Caco-2 (cell line): ENCODE results near the gene STEAP2. TPM values are rescaled to one million over a fixed set of nuclear protein-coding genes. Genes with fewer than 3 reads are reported as not detected.

Experiments
- BruUV-seq: library from RNA; stranded (reverse); fragments of 400-500 nt; replicated peaks from 2 replicates; lab custom pipeline; 2021; lab: Mats Ljungman, UMichigan
- CTCF ChIA-PET: fragments of 300-600 bp; sonication (Branson Sonifier 250); formaldehyde crosslinking; loops from one replicate; lab custom pipeline; 2022; ENCODE audit warnings: antibody characterized with exemption; lab: Charles Lee
- POLR2A ChIA-PET: fragments of 300-600 bp; sonication (Branson Sonifier 250); formaldehyde crosslinking; loops from one replicate; lab custom pipeline; 2022; ENCODE audit warnings: antibody characterized with exemption; lab: Charles Lee
- DNase-seq, 2 experiments: peaks; one replicate each; pipeline versions ENCODE4 v3.0.0 to v3.0.0-alpha.2; 2020 to 2022
- H3K27me3 ChIP-seq: replicated peaks from 2 replicates; pipeline ENCODE4 v1.6.0; 2011; ENCODE audit warnings: low read length; ENCODE audit not compliant: control insufficient read depth, insufficient read depth
- H3K36me3 ChIP-seq: 2 replicates; pipeline ENCODE4 v1.5.1; 2011; ENCODE audit warnings: low read length; ENCODE audit not compliant: control insufficient read depth, insufficient read depth
- H3K4me1 ChIP-seq: fragments of 250-450 bp; sonication (Bioruptor Pico); 2 replicates; pipeline ENCODE4 v1.5.1; 2020; ENCODE audit warnings: mild to moderate bottlenecking
- H3K4me3 ChIP-seq: 2 replicates; pipeline ENCODE4 v1.5.1; 2011; ENCODE audit warnings: low read depth, mild to moderate bottlenecking, control low read depth, low read length
- H3K9me3 ChIP-seq: fragments of 250-450 bp; sonication (Bioruptor Pico); 2 replicates; pipeline ENCODE4 v1.5.1; 2020; ENCODE audit warnings: mild to moderate bottlenecking, moderate library complexity
- H3K27ac Mint-ChIP-seq: one replicate; pipeline ENCODE4 v1.8.0; 2022; ENCODE audit warnings: mixed read lengths; ENCODE audit not compliant: unreplicated experiment
- H3K27me3 Mint-ChIP-seq: one replicate; pipeline ENCODE4 v1.8.0; 2022; ENCODE audit warnings: mixed read lengths; ENCODE audit not compliant: insufficient read depth, unreplicated experiment
- H3K36me3 Mint-ChIP-seq: one replicate; pipeline ENCODE4 v1.8.0; 2022; ENCODE audit warnings: mild to moderate bottlenecking, mixed read lengths; ENCODE audit not compliant: insufficient read depth, unreplicated experiment
- H3K4me1 Mint-ChIP-seq: one replicate; pipeline ENCODE4 v1.8.0; 2022; ENCODE audit warnings: low read depth, mixed read lengths; ENCODE audit not compliant: unreplicated experiment
- H3K4me3 Mint-ChIP-seq: one replicate; pipeline ENCODE4 v1.8.0; 2022; ENCODE audit warnings: mild to moderate bottlenecking, moderate library complexity, mixed read lengths; ENCODE audit not compliant: unreplicated experiment
- H3K9me3 Mint-ChIP-seq: one replicate; pipeline ENCODE4 v1.8.0; 2022; ENCODE audit warnings: mixed read lengths; ENCODE audit not compliant: unreplicated experiment
- intact Hi-C: fragments of 100-400 bp; cut with micrococcal nuclease; formaldehyde crosslinking; loops from one replicate; pipeline ENCODE4 v1.10.0; 2022; ENCODE audit not compliant: unreplicated experiment
- total RNA-seq: library from RNA; stranded (reverse); gene quantifications from 2 replicates; pipeline ENCODE4 v1.2.3, GENCODE V29; 2022
- TF ChIP-seq, protein P1 (sequence below), 2 experiments: fragments of 200-600 bp in 1 of 2; IDR thresholded peaks; 1 replicate in 1 of 2; 2 replicates in 1 of 2; pipeline versions ENCODE4 v1.5.1 to v1.8.0; 2011 to 2022; ENCODE audit warnings: antibody characterized with exemption in 1 of 2, control low read depth in 1 of 2, inconsistent platforms in 1 of 2, low read depth in 1 of 2, low read length in 1 of 2, mild to moderate bottlenecking in 1 of 2, moderate library complexity in 1 of 2; ENCODE audit not compliant: insufficient read depth in 1 of 2, severe bottlenecking in 1 of 2, unreplicated experiment in 1 of 2

STEAP2 gene
- total RNA-seq, 1 experiment from 2014 or later: 13.5 TPM

DNA sequence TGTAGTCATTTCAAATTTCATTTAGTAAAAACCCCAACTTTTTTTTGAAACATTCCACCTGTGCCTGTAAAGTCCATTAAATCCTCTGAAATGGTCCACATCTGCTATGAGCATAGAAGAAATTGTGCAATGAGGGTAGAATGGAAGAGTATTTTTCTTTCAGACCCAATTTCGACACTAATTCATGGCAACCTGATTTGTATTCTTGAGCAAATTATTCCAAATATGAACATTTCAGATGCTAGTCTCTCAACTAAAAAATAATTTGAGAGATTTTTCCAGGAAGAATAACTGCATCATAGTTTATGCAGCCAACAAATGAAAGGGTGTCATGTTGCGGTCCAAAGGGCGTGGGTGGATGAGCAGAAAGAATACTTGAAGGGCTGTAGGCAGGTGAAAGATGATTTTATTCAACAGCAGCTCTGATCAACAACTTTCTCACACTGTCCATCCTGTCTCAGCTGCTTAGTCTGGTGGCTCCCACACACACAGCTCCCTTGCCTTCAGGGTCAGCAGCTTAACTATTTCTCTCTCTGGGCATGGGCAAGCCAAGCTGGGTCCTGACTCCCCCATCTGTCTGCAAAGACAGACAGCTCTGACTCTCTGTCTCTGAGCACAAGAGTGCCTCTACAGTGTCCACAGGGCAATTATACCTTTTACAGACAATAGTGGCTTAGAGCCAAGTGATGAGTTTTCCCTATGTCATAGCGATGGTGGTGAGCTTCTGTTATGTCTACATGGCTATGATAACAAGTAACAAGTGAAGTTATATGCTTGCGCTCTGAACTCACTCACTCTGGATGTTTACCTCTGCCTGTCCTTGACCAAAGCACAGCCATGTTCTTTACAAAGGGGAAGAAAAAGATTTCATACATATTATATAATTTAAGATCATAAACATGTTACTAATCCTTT lies 11.5 kb downstream of the STEAP2 start:
- Histone ChIP-seq H3K9me3 (0 out of 2 replicates have a peak, but pooled peaks cover 2% of the 10 kb centered on the region), H3K36me3 (no peaks in the 10 kb centered on the region), H3K4me3 (no peak overlapping the region), H3K27me3 (no peaks in the 10 kb centered on the region), H3K4me1 (peaks cover 7% of the 10 kb centered on the region; the same call in 1 of the 2 replicates)
- H3K9me3 Mint-ChIP-seq: no peaks in the 10 kb centered on the region
- ChIA-PET POLR2A (no interaction called here), CTCF (interaction anchor here (0.5 kb wide), 1 partner anchor 94 kb away, joined by 5 read pairs; no protein-coding TSS in a partner anchor)
- H3K27ac Mint-ChIP-seq: no peak overlapping the region
- BruUV-seq: no TSS peak
- no peaks in the 10 kb centered on the region for H3K4me1 Mint-ChIP-seq
- no peak overlapping the region for H3K4me3 Mint-ChIP-seq
- intact Hi-C loops: no loop called here
- H3K27me3 Mint-ChIP-seq: no peaks in the 10 kb centered on the region
- H3K36me3 Mint-ChIP-seq: no peaks in the 10 kb centered on the region
- DNase-seq: no peak
- TF ChIP-seq, protein P1, sequence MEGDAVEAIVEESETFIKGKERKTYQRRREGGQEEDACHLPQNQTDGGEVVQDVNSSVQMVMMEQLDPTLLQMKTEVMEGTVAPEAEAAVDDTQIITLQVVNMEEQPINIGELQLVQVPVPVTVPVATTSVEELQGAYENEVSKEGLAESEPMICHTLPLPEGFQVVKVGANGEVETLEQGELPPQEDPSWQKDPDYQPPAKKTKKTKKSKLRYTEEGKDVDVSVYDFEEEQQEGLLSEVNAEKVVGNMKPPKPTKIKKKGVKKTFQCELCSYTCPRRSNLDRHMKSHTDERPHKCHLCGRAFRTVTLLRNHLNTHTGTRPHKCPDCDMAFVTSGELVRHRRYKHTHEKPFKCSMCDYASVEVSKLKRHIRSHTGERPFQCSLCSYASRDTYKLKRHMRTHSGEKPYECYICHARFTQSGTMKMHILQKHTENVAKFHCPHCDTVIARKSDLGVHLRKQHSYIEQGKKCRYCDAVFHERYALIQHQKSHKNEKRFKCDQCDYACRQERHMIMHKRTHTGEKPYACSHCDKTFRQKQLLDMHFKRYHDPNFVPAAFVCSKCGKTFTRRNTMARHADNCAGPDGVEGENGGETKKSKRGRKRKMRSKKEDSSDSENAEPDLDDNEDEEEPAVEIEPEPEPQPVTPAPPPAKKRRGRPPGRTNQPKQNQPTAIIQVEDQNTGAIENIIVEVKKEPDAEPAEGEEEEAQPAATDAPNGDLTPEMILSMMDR (IDR thresholded peaks at IDR 0.05; ENCODE audit: insufficient read depth in 1 of 2, low read depth in 1 of 2, low read length in 1 of 2, severe bottlenecking in 1 of 2, unreplicated experiment in 1 of 2): no peak

DNA sequence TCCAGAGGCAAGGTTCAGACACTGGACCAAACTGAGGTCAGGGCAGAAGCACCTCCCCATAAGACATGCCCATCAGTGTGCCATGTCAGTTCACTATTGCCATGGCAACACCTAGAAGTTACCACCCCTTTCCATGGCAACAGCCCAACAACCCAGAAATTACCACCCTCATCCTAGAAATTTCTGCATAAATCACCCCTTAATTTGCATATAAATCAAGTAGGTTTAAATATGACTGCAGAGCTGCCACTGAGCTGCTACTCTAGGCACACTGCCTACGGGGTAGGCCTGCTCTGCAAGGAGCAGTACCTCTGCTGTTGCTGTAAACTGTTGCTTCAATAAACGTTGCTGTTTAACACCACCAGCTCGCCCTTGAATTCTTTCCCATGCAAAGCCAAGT lies 12.7 kb downstream of the STEAP2 start:
- CTCF ChIA-PET: no interaction called here
- intact Hi-C loops: no loop called here
- H3K9me3 Mint-ChIP-seq: no peaks in the 10 kb centered on the region
- no peaks in the 10 kb centered on the region for H3K36me3 ChIP-seq
- H3K4me3 Mint-ChIP-seq: no peak overlapping the region
- H3K4me1 ChIP-seq: peaks cover 7% of the 10 kb centered on the region; the same call in 1 of the 2 replicates
- peaks cover under 1% of the 10 kb centered on the region for H3K4me1 Mint-ChIP-seq
- BruUV-seq: no TSS peak
- H3K9me3 ChIP-seq: 0 out of 2 replicates have a peak, but pooled peaks cover 2% of the 10 kb centered on the region
- TF ChIP-seq, protein P1 (IDR thresholded peaks at IDR 0.05; ENCODE audit: insufficient read depth in 1 of 2, low read depth in 1 of 2, low read length in 1 of 2, severe bottlenecking in 1 of 2, unreplicated experiment in 1 of 2): no peak
- no peak overlapping the region for H3K27ac Mint-ChIP-seq
- H3K36me3 Mint-ChIP-seq: no peaks in the 10 kb centered on the region
- no peaks in the 10 kb centered on the region for H3K27me3 ChIP-seq
- POLR2A ChIA-PET: no interaction called here
- no peaks in the 10 kb centered on the region for H3K27me3 Mint-ChIP-seq
- no peak for DNase-seq
- no peak overlapping the region for H3K4me3 ChIP-seq

DNA sequence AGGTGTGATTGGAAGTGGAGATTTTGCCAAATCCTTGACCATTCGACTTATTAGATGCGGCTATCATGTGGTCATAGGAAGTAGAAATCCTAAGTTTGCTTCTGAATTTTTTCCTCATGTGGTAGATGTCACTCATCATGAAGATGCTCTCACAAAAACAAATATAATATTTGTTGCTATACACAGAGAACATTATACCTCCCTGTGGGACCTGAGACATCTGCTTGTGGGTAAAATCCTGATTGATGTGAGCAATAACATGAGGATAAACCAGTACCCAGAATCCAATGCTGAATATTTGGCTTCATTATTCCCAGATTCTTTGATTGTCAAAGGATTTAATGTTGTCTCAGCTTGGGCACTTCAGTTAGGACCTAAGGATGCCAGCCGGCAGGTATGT lies 13.6 kb downstream of the STEAP2 start:
- ChIA-PET POLR2A (no interaction called here), CTCF (no interaction called here)
- no TSS peak for BruUV-seq
- Mint-ChIP-seq H3K27me3 (no peaks in the 10 kb centered on the region), H3K27ac (no peak overlapping the region), H3K9me3 (no peaks in the 10 kb centered on the region), H3K4me1 (peaks cover 7% of the 10 kb centered on the region), H3K4me3 (no peak overlapping the region), H3K36me3 (no peaks in the 10 kb centered on the region)
- Histone ChIP-seq H3K4me1 (peaks cover 16% of the 10 kb centered on the region), H3K27me3 (no peaks in the 10 kb centered on the region), H3K9me3 (0 out of 2 replicates have a peak, but pooled peaks cover 2% of the 10 kb centered on the region), H3K36me3 (no peaks in the 10 kb centered on the region), H3K4me3 (no peak overlapping the region)
- TF ChIP-seq, protein P1 (IDR thresholded peaks at IDR 0.05; ENCODE audit: insufficient read depth in 1 of 2, low read depth in 1 of 2, low read length in 1 of 2, severe bottlenecking in 1 of 2, unreplicated experiment in 1 of 2): no peak
- DNase-seq: no peak
- intact Hi-C loops: no loop called here
